Retinal pigment epithelial cell (primary cell): ENCODE data around the gene ERAL1.

ENCODE experiments used
- DNase-seq: peaks from one replicate; pipeline ENCODE4 v3.0.0-alpha.2; 2010; ENCODE audit warnings: low read depth
- H3K4me3 ChIP-seq: 2 replicates; pipeline ENCODE4 v1.5.1; 2011; ENCODE audit warnings: mild to moderate bottlenecking, low read length, control low read depth, moderate library complexity
- CTCF ChIP-seq: conservative IDR thresholded peaks from 2 replicates; pipeline ENCODE4 v1.5.1; 2011; ENCODE audit warnings: low read depth, low read length, control low read depth, inconsistent platforms

The ERAL1 gene

GRCh38 chr17:28906706-28907438 is 52.1 kb downstream of the ERAL1 start:
- no peak for TF ChIP-seq CTCF
- DNase-seq = no peak
- H3K4me3 ChIP-seq = no peak overlapping the region

- TF ChIP-seq CTCF = no peak
- DNase-seq = no peak
- H3K4me3 ChIP-seq = no peak overlapping the region
Observed at GRCh38 chr17:28907709-28908475, 53.1 kb downstream of the ERAL1 start.

DNA sequence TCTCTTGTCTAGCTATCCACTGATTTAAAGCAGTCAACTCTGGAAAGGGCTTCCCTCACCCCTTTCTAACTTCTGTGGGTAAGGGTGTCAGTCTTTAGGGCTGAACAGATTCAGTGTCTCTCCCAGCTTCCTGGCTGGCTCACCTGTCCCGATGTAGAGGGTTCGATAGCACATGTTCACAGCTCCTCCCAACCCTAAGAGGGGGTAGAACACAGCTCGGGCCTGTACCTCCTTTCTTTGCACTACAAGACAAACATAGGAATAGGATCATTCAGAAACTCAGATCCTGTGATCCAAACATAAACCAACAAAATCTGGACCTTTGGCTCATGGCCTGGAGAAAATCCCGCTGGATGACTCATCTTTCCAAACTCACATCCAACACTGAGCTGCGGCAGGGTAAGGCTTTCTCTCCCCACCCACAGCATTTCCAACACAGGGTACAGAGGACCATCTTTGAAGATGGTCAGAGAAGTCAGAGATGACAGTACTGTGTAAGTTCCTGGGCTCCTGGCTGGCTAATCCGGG is 53.9 kb downstream of the ERAL1 start:
- TF ChIP-seq CTCF = no peak
- no peak overlapping the region for H3K4me3 ChIP-seq
- no peak for DNase-seq

GRCh38 chr17:28910534-28910933 is 55.7 kb downstream of the ERAL1 start:
- H3K4me3 ChIP-seq = no peak overlapping the region
- no peak for TF ChIP-seq CTCF
- DNase-seq = no peak
